ENCODE data around the gene OR13C2.
"Not testable (repeated sequence)": the region's sequence is repeated elsewhere in the genome, so short reads cannot be mapped to it uniquely, and the experiment has no call there.

Gene OR13C2, protein sequence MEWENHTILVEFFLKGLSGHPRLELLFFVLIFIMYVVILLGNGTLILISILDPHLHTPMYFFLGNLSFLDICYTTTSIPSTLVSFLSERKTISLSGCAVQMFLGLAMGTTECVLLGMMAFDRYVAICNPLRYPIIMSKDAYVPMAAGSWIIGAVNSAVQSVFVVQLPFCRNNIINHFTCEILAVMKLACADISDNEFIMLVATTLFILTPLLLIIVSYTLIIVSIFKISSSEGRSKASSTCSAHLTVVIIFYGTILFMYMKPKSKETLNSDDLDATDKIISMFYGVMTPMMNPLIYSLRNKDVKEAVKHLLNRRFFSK

DNA sequence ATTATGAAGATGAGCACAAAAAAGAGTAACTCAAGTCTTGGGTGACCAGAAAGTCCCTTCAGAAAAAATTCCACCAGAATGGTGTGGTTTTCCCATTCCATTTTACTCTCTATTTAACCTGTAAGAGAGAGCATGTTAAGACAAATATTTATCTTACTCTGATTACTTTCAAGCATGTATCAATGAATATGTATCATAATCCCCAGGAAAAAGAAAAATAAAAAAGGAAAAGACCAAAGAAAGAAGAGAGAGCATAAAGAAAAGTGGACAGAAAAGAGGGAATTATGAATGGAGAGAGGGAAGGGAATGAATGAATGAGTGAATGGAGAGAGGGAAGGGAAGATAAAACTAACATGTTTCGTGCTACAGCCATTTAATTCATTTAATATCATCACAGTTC lies at the start of gene OR13C2:
TSS of gene OR13C2 (minus strand) at position 101 of the 400 bp plus-strand sequence. CDS start at position 101, 0 bp downstream.
- H3K4me3 ChIP-seq (ENCODE audit: insufficient read length, low read depth); DNase-seq (ENCODE audit: low read depth, low spot score); H3K36me3 ChIP-seq (ENCODE audit: insufficient read depth, insufficient read length, low read length); H3K27me3 ChIP-seq (ENCODE audit: insufficient read depth, insufficient read length); H3K9me3 ChIP-seq (ENCODE audit: insufficient read depth, low read length); H3K4me1 ChIP-seq (ENCODE audit: insufficient read depth, insufficient read length); H3K9ac ChIP-seq (ENCODE audit: insufficient read length, low read depth): not testable (repeated sequence)

DNA sequence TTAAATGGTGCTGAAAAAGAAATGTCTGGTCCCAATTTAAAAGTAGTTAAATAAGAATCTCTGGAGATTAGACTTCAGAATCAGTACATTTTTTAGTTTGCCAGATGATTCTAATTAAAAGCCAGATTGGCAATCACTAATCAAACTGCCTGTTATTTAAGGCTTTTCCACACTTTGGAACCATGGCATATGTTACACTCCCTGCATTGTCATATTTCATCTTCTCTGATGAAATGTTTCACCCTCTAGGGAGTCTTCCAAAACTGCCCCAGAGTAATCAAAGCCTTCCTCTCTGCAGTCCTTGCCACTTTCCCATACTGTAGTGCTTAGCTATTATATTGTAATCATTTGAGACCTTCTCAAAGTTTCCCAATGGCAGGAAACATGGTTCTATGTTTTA lies 30.0 kb upstream of the OR13C2 start:
- Histone ChIP-seq H3K9ac (ENCODE audit: insufficient read length, low read depth) (no peak overlapping the region), H3K36me3 (ENCODE audit: insufficient read depth, insufficient read length, low read length) (no peaks in the 10 kb centered on the region), H3K4me3 (ENCODE audit: insufficient read length, low read depth) (no peak overlapping the region), H3K27me3 (ENCODE audit: insufficient read depth, insufficient read length) (no peaks in the 10 kb centered on the region), H3K9me3 (ENCODE audit: insufficient read depth, low read length) (no peaks in the 10 kb centered on the region), H3K4me1 (ENCODE audit: insufficient read depth, insufficient read length) (no peaks in the 10 kb centered on the region)
- no peak for DNase-seq (ENCODE audit: low read depth, low spot score)
- no peak for TF ChIP-seq YY1 (IDR thresholded peaks at IDR 0.05; ENCODE audit: insufficient read depth, insufficient read length)
- TF ChIP-seq ZNF274 (IDR thresholded peaks at IDR 0.05; ENCODE audit: low read depth, low read length) = no peak
- TF ChIP-seq SUZ12 (IDR thresholded peaks at IDR 0.05; ENCODE audit: extremely low read depth, insufficient read depth, insufficient read length) = no peak

DNA sequence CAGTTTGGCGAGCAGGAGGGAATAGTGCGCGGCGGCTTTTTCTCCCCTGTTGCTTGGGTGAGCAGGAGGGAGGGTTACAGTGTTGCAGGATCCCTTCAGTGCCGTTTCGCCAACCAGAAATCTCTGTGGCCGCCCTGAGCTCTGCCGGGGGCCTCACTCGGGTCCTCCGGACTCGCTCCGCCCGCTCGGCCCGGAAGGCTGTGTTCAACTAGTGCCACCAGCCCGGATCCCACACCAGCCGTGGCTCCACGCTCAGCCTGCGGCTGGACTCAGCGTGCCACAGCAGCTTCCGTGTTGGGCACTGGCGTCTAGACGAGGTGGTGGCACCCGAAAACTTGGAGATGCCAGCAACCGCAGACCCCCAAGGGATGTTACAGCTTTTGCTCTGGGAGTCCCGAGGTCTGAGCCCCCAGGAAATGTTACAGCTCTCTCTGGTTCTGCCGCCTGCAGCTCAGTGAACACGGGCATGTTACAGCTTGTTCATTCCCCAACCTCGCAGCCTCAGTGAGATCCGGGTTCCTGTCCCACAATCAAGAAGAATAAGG lies 28.6 kb upstream of the OR13C2 start:
- no peak for DNase-seq (ENCODE audit: low read depth, low spot score)
- H3K9ac ChIP-seq (ENCODE audit: insufficient read length, low read depth) = no peak overlapping the region
- H3K4me1 ChIP-seq (ENCODE audit: insufficient read depth, insufficient read length) = no peaks in the 10 kb centered on the region
- H3K36me3 ChIP-seq (ENCODE audit: insufficient read depth, insufficient read length, low read length) = no peaks in the 10 kb centered on the region
- no peak for TF ChIP-seq SUZ12 (IDR thresholded peaks at IDR 0.05; ENCODE audit: extremely low read depth, insufficient read depth, insufficient read length)
- TF ChIP-seq ZNF274 (IDR thresholded peaks at IDR 0.05; ENCODE audit: low read depth, low read length) = no peak
- no peak for TF ChIP-seq YY1 (IDR thresholded peaks at IDR 0.05; ENCODE audit: insufficient read depth, insufficient read length)
- no peak overlapping the region for H3K4me3 ChIP-seq (ENCODE audit: insufficient read length, low read depth)
- no peaks in the 10 kb centered on the region for H3K9me3 ChIP-seq (ENCODE audit: insufficient read depth, low read length)
- H3K27me3 ChIP-seq (ENCODE audit: insufficient read depth, insufficient read length) = no peaks in the 10 kb centered on the region

DNA sequence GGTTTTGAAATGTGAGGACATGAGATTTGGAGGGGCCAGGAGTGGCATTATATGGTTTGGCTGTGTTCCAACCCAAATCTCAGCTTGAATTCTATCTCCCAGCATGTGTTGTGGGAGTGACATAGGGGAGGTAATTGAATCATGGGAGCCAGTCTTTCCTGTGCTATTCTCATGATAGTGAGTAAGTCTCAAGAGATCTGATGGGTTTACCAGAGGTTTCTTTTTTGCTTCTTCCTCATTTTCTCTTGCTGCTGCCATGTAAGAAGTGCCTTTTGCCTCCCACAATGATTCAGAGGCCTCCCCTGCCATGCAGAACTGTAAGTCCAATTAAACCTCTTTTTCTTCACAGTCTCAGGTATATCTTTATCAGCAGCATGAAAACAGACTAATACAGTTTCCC lies 20.5 kb upstream of the OR13C2 start:
- not testable (repeated sequence) for H3K4me1 ChIP-seq (ENCODE audit: insufficient read depth, insufficient read length); DNase-seq (ENCODE audit: low read depth, low spot score); H3K36me3 ChIP-seq (ENCODE audit: insufficient read depth, insufficient read length, low read length)

DNA sequence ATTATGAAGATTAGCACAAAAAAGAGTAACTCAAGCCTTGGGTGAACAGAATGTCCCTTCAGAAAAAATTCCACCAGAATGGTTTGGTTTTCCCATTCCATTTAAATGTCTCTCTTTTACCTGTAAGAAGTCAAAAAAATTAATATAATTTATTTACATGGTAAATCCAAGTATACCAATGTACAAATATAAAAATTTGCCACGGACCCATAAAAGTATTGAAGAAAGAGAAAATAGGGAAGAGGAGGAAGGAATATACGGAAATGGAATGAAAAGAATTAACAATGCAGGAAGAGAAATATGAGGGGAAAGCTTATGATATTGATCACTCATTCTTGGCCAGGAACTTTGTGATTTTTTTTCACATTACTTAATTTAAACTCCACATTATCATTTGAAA lies 12.7 kb upstream of the OR13C2 start, which contains the start of gene OR13C9:
TSS of gene OR13C9 (minus strand) at position 101 of the 400 bp plus-strand sequence. CDS start at position 101, 0 bp downstream.
- Histone ChIP-seq H3K4me3 (ENCODE audit: insufficient read length, low read depth) (no peak within 1 kb of the TSS), H3K9ac (ENCODE audit: insufficient read length, low read depth) (no peak within 1 kb of the TSS), H3K4me1 (ENCODE audit: insufficient read depth, insufficient read length) (no peaks in the 10 kb centered on the region), H3K27me3 (ENCODE audit: insufficient read depth, insufficient read length) (no peaks in the 10 kb centered on the region), H3K36me3 (ENCODE audit: insufficient read depth, insufficient read length, low read length) (no peaks in the 10 kb centered on the region), H3K9me3 (ENCODE audit: insufficient read depth, low read length) (no peaks in the 10 kb centered on the region)
- DNase-seq (ENCODE audit: low read depth, low spot score) = no peak
- no peak for TF ChIP-seq YY1 (IDR thresholded peaks at IDR 0.05; ENCODE audit: insufficient read depth, insufficient read length)
- no peak for TF ChIP-seq SUZ12 (IDR thresholded peaks at IDR 0.05; ENCODE audit: extremely low read depth, insufficient read depth, insufficient read length)
- no peak for TF ChIP-seq ZNF274 (IDR thresholded peaks at IDR 0.05; ENCODE audit: low read depth, low read length)

More for the DNA sequence above, 20.5 kb upstream of the OR13C2 start:
- not testable (repeated sequence) for H3K27me3 ChIP-seq (ENCODE audit: insufficient read depth, insufficient read length); H3K4me3 ChIP-seq (ENCODE audit: insufficient read length, low read depth); H3K9ac ChIP-seq (ENCODE audit: insufficient read length, low read depth); H3K9me3 ChIP-seq (ENCODE audit: insufficient read depth, low read length)

DNA sequence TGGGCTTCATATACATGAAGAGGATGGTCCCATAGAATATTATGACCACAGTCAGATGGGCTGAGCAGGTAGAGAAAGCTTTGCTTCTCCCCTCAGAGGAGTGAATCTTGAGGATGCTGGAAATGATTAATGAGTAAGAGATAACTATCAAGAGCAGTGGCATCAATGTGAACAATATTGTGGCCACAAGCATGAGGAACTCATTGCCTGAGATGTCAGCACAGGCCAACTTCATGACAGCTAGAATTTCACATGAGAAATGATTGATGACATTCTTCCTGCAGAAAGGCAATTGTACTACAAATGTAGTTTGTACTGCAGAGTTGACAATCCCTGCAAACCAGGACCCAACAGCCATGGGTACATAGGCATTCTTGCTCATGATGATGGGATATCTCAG lies 12.0 kb upstream of the OR13C2 start:
- TF ChIP-seq SUZ12 (IDR thresholded peaks at IDR 0.05; ENCODE audit: extremely low read depth, insufficient read depth, insufficient read length) (no peak), YY1 (IDR thresholded peaks at IDR 0.05; ENCODE audit: insufficient read depth, insufficient read length) (no peak), ZNF274 (IDR thresholded peaks at IDR 0.05; ENCODE audit: low read depth, low read length) (no peak)
- Histone ChIP-seq H3K4me3 (ENCODE audit: insufficient read length, low read depth) (no peak overlapping the region), H3K9me3 (ENCODE audit: insufficient read depth, low read length) (no peaks in the 10 kb centered on the region), H3K36me3 (ENCODE audit: insufficient read depth, insufficient read length, low read length) (no peaks in the 10 kb centered on the region), H3K9ac (ENCODE audit: insufficient read length, low read depth) (no peak overlapping the region), H3K4me1 (ENCODE audit: insufficient read depth, insufficient read length) (no peaks in the 10 kb centered on the region), H3K27me3 (ENCODE audit: insufficient read depth, insufficient read length) (no peaks in the 10 kb centered on the region)
- DNase-seq (ENCODE audit: low read depth, low spot score) = no peak

DNA sequence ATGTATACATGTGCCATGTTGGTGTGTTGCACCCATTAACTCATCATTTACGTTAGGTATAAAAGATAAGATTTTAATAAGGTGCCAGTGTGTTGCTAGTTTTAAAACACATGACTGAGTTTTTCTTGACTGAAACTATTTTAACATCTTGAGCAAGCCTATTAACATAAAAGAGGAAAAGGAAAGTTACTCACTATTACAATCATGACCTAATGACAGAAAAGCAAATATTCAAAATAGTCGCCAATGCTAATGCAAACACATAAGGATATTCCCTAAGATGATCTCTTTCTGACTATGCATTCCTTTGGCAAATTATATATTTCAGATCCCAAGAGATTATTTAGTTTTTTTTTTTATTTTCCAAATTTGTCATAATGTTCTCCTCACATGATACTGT lies 5.8 kb upstream of the OR13C2 start:
- no peaks in the 10 kb centered on the region for H3K36me3 ChIP-seq (ENCODE audit: insufficient read depth, insufficient read length, low read length)
- no peak overlapping the region for H3K4me3 ChIP-seq (ENCODE audit: insufficient read length, low read depth)
- no peak overlapping the region for H3K9ac ChIP-seq (ENCODE audit: insufficient read length, low read depth)
- no peaks in the 10 kb centered on the region for H3K27me3 ChIP-seq (ENCODE audit: insufficient read depth, insufficient read length)
- TF ChIP-seq SUZ12 (IDR thresholded peaks at IDR 0.05; ENCODE audit: extremely low read depth, insufficient read depth, insufficient read length) (no peak), ZNF274 (IDR thresholded peaks at IDR 0.05; ENCODE audit: low read depth, low read length) (no peak), YY1 (IDR thresholded peaks at IDR 0.05; ENCODE audit: insufficient read depth, insufficient read length) (no peak)
- no peak for DNase-seq (ENCODE audit: low read depth, low spot score)
- H3K4me1 ChIP-seq (ENCODE audit: insufficient read depth, insufficient read length) = no peaks in the 10 kb centered on the region
- no peaks in the 10 kb centered on the region for H3K9me3 ChIP-seq (ENCODE audit: insufficient read depth, low read length)
